ENCODE results near the gene INIP.

Gene INIP

DNA sequence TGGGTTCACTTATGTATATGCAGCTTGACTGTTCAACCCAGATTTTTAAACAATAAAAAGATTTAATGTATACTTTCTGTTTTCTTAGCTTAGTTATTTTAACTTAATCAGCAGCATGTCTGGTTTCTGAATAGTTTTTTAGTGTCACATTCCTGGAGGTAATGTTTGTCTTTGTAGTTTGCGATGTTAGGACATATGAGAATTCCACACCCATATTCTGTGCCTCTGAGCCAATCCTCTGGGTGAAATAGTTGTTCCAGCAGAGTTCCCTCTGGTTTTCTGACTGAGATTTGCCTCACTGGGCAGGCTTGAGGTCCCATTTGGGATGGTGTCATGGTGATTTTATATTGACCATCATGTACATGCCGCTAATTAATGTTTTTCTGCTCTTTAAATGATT, 48.6 kb downstream of the INIP start:
- TF ChIP-seq ZFX (IDR thresholded peaks at IDR 0.05; ENCODE audit: borderline replicate concordance), result no peak
- TF ChIP-seq, protein P1, sequence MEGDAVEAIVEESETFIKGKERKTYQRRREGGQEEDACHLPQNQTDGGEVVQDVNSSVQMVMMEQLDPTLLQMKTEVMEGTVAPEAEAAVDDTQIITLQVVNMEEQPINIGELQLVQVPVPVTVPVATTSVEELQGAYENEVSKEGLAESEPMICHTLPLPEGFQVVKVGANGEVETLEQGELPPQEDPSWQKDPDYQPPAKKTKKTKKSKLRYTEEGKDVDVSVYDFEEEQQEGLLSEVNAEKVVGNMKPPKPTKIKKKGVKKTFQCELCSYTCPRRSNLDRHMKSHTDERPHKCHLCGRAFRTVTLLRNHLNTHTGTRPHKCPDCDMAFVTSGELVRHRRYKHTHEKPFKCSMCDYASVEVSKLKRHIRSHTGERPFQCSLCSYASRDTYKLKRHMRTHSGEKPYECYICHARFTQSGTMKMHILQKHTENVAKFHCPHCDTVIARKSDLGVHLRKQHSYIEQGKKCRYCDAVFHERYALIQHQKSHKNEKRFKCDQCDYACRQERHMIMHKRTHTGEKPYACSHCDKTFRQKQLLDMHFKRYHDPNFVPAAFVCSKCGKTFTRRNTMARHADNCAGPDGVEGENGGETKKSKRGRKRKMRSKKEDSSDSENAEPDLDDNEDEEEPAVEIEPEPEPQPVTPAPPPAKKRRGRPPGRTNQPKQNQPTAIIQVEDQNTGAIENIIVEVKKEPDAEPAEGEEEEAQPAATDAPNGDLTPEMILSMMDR (IDR thresholded peaks at IDR 0.05), result no peak
- no peak overlapping the region for H3K27ac ChIP-seq

DNA sequence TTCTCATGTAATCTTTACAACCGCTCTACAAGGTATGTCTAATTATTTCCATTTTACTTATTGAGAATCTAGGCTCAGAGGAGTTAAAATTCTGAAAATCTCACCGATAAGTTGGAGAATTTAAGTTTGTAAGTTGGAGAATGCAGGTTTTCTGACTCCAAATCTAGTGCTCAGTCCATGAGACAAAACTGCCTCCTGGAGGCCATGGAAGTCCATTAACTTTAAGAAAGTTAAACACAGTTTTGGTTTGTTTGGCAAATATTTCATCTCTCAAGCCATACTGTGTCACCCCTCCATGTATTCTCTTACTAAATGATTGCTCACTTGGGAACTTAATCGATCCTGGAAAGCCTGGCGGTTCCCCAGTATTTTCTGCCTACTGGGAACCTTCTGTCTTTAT, 52.6 kb downstream of the INIP start:
- TF ChIP-seq ZFX (IDR thresholded peaks at IDR 0.05; ENCODE audit: borderline replicate concordance), result no peak
- TF ChIP-seq, protein P1 (IDR thresholded peaks at IDR 0.05), result no peak
- H3K27ac ChIP-seq, result no peak overlapping the region

DNA sequence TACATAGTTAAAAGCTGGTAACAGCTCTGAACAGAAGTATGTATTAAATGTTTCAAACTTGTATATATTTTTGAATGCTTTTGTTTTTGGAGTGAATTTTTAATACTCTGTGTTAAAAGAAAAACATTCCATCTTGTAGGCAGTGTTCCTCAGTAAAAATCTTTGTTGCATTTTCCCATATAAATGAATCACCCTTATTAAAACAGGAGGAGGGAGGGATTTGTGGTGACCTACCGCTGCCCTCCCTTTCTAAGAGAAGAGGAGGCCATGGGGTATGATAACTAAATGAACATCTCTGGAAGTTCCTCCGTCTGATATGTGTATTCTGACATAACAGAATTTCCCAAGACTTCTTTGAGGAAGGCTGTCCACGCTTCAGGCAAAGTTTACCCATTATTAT, 53.4 kb downstream of the INIP start:
- TF ChIP-seq ZFX (IDR thresholded peaks at IDR 0.05; ENCODE audit: borderline replicate concordance), result no peak
- TF ChIP-seq, protein P1 (IDR thresholded peaks at IDR 0.05), result no peak

DNA sequence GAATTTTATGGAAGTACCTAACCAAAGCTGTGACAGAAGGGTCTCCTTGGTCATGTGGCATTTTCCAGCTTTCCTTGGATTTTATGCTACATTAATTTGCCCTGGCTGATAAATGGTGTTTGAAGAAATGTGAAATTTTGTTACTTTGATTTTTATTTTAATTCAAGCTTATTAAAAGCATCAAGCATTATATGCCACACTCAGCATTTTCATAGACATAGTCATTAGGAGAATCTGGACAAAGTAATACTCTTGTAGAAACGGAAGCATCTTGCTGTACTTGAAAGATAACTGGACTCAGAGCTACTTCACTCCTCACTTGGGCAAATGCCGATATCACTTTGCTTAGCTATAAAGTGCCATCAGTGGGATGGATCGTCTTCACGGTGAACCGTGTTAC, 54.2 kb downstream of the INIP start:
- no peak overlapping the region for H3K27ac ChIP-seq
- no peak for TF ChIP-seq ZFX (IDR thresholded peaks at IDR 0.05; ENCODE audit: borderline replicate concordance)
- TF ChIP-seq, protein P1 (IDR thresholded peaks at IDR 0.05), result no peak

More for the DNA sequence above, 53.4 kb downstream of the INIP start:
- no peak overlapping the region for H3K27ac ChIP-seq

DNA sequence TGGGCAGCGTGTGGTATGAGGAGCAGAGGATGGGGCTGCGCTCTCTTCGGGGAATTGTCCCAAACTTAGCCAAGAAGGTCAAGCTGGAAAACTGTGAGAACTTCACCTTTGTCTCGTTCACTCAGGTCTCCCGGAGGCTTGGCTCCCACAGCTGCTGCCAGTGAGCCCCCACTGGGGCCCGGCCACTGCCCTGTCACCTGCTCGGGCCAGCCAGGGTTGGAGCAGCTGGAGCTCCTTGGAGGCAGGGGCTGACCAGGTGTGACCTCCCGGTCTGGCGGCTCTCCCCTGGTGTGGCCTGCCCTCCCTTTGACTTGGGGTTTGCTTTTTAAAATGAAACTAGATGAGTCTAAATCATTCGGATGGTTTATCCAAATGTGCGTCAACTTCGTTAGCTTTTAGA, 58.0 kb downstream of the INIP start:
- no peak overlapping the region for H3K27ac ChIP-seq
- TF ChIP-seq, protein P1 (IDR thresholded peaks at IDR 0.05), result no peak
- no peak for TF ChIP-seq ZFX (IDR thresholded peaks at IDR 0.05; ENCODE audit: borderline replicate concordance)

DNA sequence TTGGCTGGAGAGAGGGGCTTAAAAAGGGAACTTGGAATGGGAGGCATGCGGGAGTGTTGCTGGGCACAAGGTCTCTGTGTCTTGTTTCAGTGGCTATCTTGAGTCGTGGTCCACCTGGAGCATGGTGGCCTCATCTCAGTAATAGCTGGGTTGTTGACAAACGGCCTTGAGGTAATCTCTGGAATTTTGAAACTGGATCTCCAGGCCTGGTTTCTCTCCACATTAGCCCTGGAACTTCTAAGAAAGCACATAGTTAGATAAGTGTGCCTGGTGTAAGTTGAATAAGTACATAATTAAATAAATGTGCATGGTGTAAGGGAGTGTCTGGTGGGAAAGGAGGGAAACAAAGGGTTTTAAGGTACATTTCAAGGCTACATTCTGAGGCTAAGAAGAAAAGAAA, 62.2 kb downstream of the INIP start:
- TF ChIP-seq, protein P1 (IDR thresholded peaks at IDR 0.05), result no peak
- TF ChIP-seq ZFX (IDR thresholded peaks at IDR 0.05; ENCODE audit: borderline replicate concordance), result no peak
- no peak overlapping the region for H3K27ac ChIP-seq

DNA sequence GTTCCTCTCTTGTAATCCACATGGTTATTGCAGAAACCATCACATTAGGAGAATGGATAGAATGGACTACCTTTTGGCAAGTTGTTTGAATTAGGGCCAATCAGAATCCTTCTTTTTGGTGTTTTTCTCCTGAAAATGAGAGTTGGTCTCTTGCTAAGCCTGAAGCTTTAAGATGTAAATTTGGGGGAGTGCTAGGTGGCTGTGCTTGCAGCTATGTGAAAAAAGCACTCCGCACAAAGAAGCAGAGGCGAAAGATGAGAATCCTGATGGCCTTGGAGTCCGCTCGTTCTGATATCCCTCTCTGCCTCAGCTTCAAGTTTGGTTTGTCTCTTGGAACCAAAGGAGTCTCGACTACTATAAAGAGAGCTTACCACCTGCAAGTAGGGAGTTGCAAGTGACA, 63.6 kb downstream of the INIP start:
- TF ChIP-seq ZFX (IDR thresholded peaks at IDR 0.05; ENCODE audit: borderline replicate concordance), result no peak
- TF ChIP-seq, protein P1 (IDR thresholded peaks at IDR 0.05), result no peak
- no peak overlapping the region for H3K27ac ChIP-seq
